HG03025 (cell line): ENCODE data around the gene VSIG1.
A peak's percentile ranks its signal among the peaks of the same experiment; 100 is the strongest.

Source experiments
- ATAC-seq: cut with Tn5 transposase; IDR thresholded peaks from one replicate; pipeline ENCODE4 v1.9.1; 2021; ENCODE audit warnings: mild to moderate bottlenecking, moderate library complexity; ENCODE audit not compliant: unreplicated experiment, low FRiP score

The VSIG1 gene

GRCh38 chrX:108059801-108060200 lies 14.9 kb downstream of the VSIG1 start:
- no peak for ATAC-seq

DNA sequence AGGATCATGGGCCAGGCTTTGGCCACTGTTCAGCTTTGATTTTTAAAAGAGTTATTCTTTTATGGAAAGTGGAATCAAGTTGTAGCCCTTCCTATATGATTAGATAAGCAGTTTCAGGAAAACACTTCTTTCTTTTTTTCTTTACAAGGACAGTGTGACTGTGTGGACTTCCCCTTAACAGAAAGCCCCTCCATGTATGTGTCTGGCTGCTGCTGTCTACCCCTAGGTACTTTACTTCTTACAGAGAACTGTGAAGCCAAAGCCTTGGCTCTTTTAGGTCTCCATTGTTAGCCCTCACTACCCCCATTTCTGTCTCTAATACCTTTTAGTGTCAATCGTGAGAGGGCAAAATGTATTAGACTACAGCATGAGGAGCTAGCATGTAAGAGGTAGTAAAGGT lies 19.1 kb downstream of the VSIG1 start:
- no peak for ATAC-seq

- no peak for ATAC-seq
These were observed 19.7 kb downstream of the VSIG1 start for GRCh38 chrX:108064613-108065012.

GRCh38 chrX:108068121-108068520 lies 23.3 kb downstream of the VSIG1 start:
- ATAC-seq: no peak

GRCh38 chrX:108070891-108071290 lies 26.0 kb downstream of the VSIG1 start:
- no peak for ATAC-seq

DNA sequence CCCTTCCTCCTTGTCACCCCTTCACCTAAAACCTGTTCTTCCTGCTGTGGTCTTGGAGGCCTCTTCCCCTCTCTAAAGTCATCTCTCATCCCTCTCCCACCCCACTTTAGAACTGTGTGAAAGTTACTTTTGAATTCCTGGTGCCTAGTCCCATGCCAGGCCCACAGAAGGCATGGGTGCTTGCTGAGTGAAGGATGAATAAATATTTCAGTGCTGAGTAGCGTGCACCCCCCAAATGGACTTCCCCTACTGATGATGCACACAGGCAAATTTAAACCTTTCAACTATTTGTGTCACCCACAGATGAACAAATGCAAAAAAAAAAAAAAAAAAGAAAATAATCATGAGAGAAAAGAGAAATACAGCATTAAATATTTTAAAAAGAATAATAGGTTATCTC lies 26.7 kb downstream of the VSIG1 start:
- ATAC-seq: no peak

DNA sequence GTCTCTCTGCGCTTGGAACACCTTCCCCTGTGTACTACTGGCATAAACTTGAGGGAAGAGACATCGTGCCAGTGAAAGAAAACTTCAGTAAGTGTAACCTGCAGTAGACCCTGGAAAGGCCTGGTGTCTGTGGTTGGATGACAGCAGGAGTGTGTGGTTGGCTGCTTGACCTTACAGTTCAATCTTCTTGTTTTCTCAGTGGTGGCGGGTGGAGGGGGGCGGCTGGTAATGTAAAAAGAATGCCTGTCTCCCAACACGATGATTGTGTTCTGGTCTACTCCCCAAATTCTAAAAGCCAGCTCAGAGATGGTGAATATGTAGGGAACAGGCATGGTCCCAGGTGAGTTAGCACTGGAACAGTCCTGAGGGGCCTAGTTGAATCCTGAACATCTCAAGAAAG lies 27.9 kb downstream of the VSIG1 start:
- ATAC-seq: no peak

- ATAC-seq: no peak
These were observed 36.2 kb downstream of the VSIG1 start for GRCh38 chrX:108081110-108081509.

GRCh38 chrX:108087792-108088191 lies 42.9 kb downstream of the VSIG1 start:
- ATAC-seq: no peak

- ATAC-seq: no peak
These were observed 43.6 kb downstream of the VSIG1 start for GRCh38 chrX:108088511-108088910.

DNA sequence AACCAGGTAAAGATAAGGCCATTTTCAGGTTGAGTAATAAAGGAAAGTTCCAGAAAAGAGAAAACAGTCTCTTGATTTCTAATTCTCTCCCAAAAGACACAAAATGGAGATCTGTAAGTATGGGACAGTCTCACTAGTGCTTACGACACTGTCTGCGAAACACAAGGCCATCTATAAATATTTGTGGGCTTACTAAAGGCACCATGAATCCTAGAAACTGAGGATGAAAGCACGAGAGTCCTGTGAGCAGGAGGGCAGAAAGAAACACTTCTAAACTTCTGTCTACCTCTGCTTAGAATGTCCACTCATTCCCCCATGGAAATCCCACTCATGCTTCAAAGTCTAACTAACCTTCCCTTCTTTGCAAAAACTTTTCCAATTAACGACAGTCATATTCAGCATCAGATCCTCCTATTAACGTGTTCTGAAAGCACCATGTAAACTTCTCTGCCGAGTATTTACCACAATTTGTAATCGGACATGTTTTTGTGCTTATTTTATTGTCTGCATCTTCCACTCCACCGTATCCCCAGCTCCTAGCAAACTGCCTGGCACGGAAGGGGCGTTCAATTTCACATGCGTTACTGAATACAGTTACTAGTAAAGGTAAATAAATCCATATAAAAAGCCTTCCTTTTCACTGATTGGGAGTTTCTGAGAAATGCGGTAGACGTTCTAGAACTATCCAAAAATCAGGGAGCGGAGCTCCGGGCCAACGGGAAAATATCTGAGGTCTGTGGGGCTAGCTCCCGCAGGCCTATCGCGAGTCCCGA lies 45.8 kb downstream of the VSIG1 start:
- no peak for ATAC-seq

DNA sequence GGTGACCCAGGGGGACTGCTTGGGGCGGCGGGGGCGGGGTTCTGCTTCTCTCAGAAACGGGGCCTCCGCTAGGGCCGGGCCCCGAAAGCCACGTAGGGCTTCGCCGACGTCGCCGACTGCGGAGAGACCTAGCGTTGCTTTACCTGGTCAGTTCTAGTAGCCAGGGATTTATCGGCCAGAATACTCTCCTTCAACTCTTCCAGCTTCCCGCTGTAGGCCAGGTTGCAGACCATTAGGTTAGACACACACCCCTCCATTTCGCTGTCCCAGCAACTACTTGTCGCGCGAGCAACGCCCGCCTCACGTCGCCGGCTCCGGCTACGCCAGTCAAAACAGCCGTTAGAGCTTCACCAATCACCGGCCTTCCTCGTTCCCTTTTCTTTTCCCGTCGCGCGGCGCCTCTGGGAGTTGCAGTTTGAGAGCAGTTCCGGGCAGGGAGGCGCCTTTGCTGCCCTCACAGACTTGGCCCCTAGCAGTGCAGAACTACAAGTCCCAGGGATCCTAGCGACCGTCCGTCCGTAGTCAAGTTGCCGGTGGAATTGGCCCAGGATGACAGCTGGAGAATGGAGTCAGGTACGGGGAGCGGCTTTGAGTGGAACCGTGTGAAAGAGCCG lies 46.5 kb downstream of the VSIG1 start, which contains the start of the genes ATG4A and PSMD10:
Gene ATG4A, plus strand, starts transcription at position 515 of the 614 bp plus-strand sequence. Its CDS starts 49 bp downstream, at position 564.
Gene PSMD10, minus strand, starts transcription at position 279 of the 614 bp plus-strand sequence. Its CDS starts 22 bp downstream, at position 257.
- ATAC-seq: peak; percentile 98

DNA sequence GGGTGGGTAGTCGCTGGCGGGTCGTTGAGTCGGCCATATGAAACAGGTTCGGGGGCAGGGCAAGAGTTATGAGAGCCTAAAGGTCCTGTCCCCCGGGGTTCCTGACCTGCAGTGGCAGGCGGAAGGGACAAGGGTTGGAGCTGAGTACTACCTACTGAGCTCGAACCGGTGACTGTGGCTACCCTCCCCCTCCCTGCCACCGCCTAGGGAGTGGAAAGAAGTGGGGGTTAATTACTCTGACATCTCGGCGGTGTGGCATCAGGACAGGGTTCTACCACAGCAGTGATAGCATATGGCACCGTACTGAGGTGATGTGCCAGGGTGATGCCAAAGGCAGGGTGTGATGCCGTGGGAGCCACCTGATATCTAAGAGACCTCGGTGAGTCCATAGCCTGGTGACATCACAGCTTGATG lies 47.0 kb downstream of the VSIG1 start:
- ATAC-seq: peak; percentile 49

DNA sequence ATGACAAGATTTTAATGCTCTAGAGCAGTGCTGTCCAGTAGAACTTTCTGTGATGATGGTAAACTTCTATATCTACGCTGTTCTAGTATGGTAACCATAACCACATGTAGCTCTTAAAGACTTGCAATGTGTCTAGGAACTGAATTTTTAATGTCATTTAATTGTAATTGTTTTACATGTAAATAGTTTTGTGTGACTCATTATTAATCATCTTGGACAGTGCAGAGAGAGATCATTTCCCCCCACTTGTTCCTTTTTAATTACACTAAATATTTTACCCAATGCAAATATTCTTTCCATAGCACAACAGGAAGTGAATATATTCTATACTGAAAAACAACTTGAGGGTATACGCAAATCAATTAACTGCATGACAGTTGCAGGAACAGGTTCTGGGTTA lies 52.5 kb downstream of the VSIG1 start:
- ATAC-seq: no peak

GRCh38 chrX:108105473-108105872 lies 60.6 kb downstream of the VSIG1 start:
- no peak for ATAC-seq

DNA sequence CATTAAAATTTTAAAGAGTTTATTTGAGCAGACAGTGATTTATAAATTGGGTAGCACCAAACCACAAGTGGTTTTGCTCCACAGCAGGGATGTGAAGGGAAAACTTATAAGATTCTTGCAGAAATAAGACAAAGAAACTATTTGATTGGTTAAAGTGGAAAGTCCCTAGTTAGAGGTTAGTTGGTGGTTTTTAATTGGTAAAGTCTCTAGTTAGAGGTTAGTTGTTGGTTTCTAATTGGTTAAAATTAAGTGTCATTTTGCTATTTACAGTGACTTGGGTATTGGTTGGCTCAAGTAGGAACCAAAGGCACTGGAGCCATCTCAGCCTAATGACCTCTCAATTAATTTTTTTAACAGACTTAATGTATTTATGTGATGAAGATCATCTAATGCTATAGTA lies 69.7 kb downstream of the VSIG1 start:
- ATAC-seq: no peak

- ATAC-seq: no peak
These were observed 73.1 kb downstream of the VSIG1 start for GRCh38 chrX:108117988-108118387.

DNA sequence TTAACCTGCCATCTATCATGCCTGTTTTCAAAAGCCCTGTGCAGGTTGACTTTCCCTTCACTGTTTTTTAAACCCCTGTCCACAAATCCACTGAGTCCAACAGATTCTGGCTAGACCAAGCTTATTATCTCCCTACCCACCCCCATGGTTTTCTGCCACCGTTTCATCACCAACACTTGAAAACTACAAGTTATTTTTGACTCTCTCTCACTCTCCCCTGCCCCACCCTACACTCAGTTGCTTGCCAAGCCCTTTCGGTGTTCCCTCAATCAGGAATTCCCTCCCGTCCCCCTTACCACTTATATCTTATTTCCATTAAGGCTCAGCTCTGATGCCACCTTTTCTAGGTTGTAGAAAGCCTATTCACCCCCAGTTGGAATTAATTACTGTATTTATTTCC lies 76.4 kb downstream of the VSIG1 start:
- no peak for ATAC-seq

GRCh38 chrX:108122748-108123147 lies 77.9 kb downstream of the VSIG1 start:
- no peak for ATAC-seq

DNA sequence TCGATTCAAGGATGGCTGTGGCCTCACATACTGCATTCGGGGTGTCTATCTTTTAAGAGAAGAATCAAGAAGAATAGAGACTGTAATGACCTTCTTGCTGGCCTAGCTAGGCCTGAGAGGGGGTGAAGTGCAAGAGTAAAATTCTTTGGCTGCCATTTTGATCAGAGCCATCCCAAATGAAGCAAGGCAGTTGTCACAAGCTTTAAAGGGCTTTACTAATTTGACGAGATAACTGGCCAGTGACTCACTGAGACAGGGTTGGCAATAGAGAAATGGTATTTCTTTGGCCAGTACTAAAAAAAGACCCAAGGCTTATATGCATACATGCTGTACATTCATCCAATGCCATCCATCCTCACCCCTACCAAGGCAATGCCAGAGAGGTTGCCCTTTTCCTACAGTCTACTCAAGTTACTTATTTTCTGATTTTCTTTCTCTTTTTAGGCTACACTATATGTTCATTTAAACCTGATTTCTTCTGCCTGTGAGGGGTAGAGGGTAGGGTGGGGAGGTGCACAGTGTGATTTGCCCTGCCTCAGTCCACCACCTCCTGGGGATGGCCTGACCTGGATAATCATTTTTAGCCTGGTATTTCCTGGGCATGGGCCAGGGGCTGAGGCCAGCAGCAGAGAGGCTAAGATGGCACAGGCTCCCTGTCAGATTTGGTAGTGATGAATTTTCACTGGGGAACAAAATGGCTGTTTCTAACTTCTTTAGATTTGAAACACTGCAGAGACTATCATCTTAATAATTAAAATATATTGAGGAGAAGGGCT lies 78.9 kb downstream of the VSIG1 start:
- ATAC-seq: no peak

GRCh38 chrX:108126661-108127060 lies 81.8 kb downstream of the VSIG1 start:
- no peak for ATAC-seq
